ENCODE results near the gene WIF1.

- TF ChIP-seq POLR2A (IDR thresholded peaks at IDR 0.05; ENCODE audit: low read depth, low read length) = no peak
- no peak for TF ChIP-seq EZH2 (IDR thresholded peaks at IDR 0.05; ENCODE audit: borderline replicate concordance, control insufficient read depth, low read depth, low read length)
- TF ChIP-seq IKZF1 (conservative IDR thresholded peaks at IDR 0.05) = no peak
- no peak for TF ChIP-seq STAT1 (conservative IDR thresholded peaks at IDR 0.05)
These were observed 65.2 kb downstream of the WIF1 start for GRCh38 chr12:65055859-65056258.
